ENCODE measurements around the gene WNT3. TPM values are rescaled to one million over a fixed set of nuclear protein-coding genes. Genes with fewer than 3 reads are reported as not detected.
"Not testable (repeated sequence)": the region's sequence is repeated elsewhere in the genome, so short reads cannot be mapped to it uniquely, and the experiment has no call there.

WNT3 gene
- total RNA-seq, 1 experiment from 2014 or later = 11.9 TPM

GRCh38 chr17:46764000-46764708, 54.3 kb downstream of the WNT3 start:
- peaks cover 4% of the 10 kb centered on the region; the same call in 1 of the 2 replicates for H3K4me1 ChIP-seq
- H3K27me3 ChIP-seq = no peaks in the 10 kb centered on the region
- H3K9me3 ChIP-seq (replicated peaks) = no peaks in the 10 kb centered on the region
- H3K27ac ChIP-seq = no peak overlapping the region; the same call in 1 of the 2 replicates
- no peak overlapping the region for H3K4me3 ChIP-seq
- no peaks in the 10 kb centered on the region; the same call in 1 of the 2 replicates for H3K36me3 ChIP-seq
- DNase-seq = no peak

- no peaks in the 10 kb centered on the region for H3K27me3 ChIP-seq
- DNase-seq = no peak
- no peaks in the 10 kb centered on the region for H3K9me3 ChIP-seq (replicated peaks)
- no peaks in the 10 kb centered on the region; the same call in 1 of the 2 replicates for H3K36me3 ChIP-seq
- H3K27ac ChIP-seq = no peak overlapping the region
- no peak overlapping the region for H3K4me3 ChIP-seq
- peaks cover 6% of the 10 kb centered on the region for H3K4me1 ChIP-seq
Measured at GRCh38 chr17:46763416-46763815, 55.1 kb downstream of the WNT3 start.

- Histone ChIP-seq H3K36me3 (peaks cover 4% of the 10 kb centered on the region), H3K4me3 (no peak overlapping the region), H3K9me3 (replicated peaks) (no peaks in the 10 kb centered on the region), H3K27me3 (no peaks in the 10 kb centered on the region), H3K4me1 (peaks cover 18% of the 10 kb centered on the region), H3K27ac (no peak overlapping the region)
- no peak for DNase-seq
Measured at GRCh38 chr17:46759141-46759540, 59.4 kb downstream of the WNT3 start.

- DNase-seq = no peak
Measured at GRCh38 chr17:46758614-46759013, 59.9 kb downstream of the WNT3 start.

GRCh38 chr17:46757588-46757987, 60.9 kb downstream of the WNT3 start:
- not testable (repeated sequence) for H3K36me3 ChIP-seq; H3K4me3 ChIP-seq; H3K27me3 ChIP-seq; H3K9me3 ChIP-seq (replicated peaks)
- Histone ChIP-seq H3K27ac (peak overlapping the region; percentile 19), H3K4me1 (peaks cover 18% of the 10 kb centered on the region)
- peak; percentile 37 to 58 for DNase-seq

More at GRCh38 chr17:46758614-46759013, 59.9 kb downstream of the WNT3 start:
- no peak overlapping the region for H3K4me3 ChIP-seq
- no peaks in the 10 kb centered on the region for H3K27me3 ChIP-seq
- no peaks in the 10 kb centered on the region for H3K9me3 ChIP-seq (replicated peaks)
- H3K27ac ChIP-seq = 0 out of 2 replicates have a peak overlapping the region, but pooled peaks have one; percentile 19
- peaks cover 4% of the 10 kb centered on the region for H3K36me3 ChIP-seq
- H3K4me1 ChIP-seq = peaks cover 18% of the 10 kb centered on the region

- Histone ChIP-seq H3K27ac (peak overlapping the region; percentile 19), H3K36me3 (peaks cover 13% of the 10 kb centered on the region), H3K27me3 (no peaks in the 10 kb centered on the region), H3K4me3 (no peak overlapping the region), H3K4me1 (peaks cover 18% of the 10 kb centered on the region), H3K9me3 (replicated peaks) (no peaks in the 10 kb centered on the region)
- no peak for DNase-seq
Measured at GRCh38 chr17:46756861-46757260, 61.6 kb downstream of the WNT3 start.

GRCh38 chr17:46756081-46756735, 62.3 kb downstream of the WNT3 start:
- peaks cover 19% of the 10 kb centered on the region for H3K36me3 ChIP-seq
- DNase-seq = no peak
- no peaks in the 10 kb centered on the region for H3K9me3 ChIP-seq (replicated peaks)
- H3K4me3 ChIP-seq = no peak overlapping the region
- H3K27me3 ChIP-seq = no peaks in the 10 kb centered on the region
- H3K27ac ChIP-seq = no peak overlapping the region; the same call in 1 of the 2 replicates
- H3K4me1 ChIP-seq = peaks cover 18% of the 10 kb centered on the region

GRCh38 chr17:46753776-46754175, 64.7 kb downstream of the WNT3 start:
- no peak overlapping the region for H3K4me3 ChIP-seq
- H3K36me3 ChIP-seq = peaks cover 24% of the 10 kb centered on the region
- no peaks in the 10 kb centered on the region for H3K9me3 ChIP-seq (replicated peaks)
- H3K4me1 ChIP-seq = peaks cover 18% of the 10 kb centered on the region
- no peaks in the 10 kb centered on the region for H3K27me3 ChIP-seq
- H3K27ac ChIP-seq = no peak overlapping the region
- DNase-seq = no peak

GRCh38 chr17:46751425-46751824, 67.1 kb downstream of the WNT3 start:
- Histone ChIP-seq H3K4me3 (no peak overlapping the region), H3K9me3 (replicated peaks) (no peaks in the 10 kb centered on the region), H3K27ac (no peak overlapping the region), H3K36me3 (peaks cover 24% of the 10 kb centered on the region), H3K27me3 (no peaks in the 10 kb centered on the region), H3K4me1 (peaks cover 3% of the 10 kb centered on the region; the same call in 1 of the 2 replicates)
- DNase-seq = no peak

GRCh38 chr17:46745376-46745775, 73.1 kb downstream of the WNT3 start:
- H3K27ac ChIP-seq = no peak overlapping the region
- peaks cover 8% of the 10 kb centered on the region; the same call in 1 of the 2 replicates for H3K4me1 ChIP-seq
- peaks cover 2% of the 10 kb centered on the region for H3K36me3 ChIP-seq
- no peaks in the 10 kb centered on the region for H3K9me3 ChIP-seq (replicated peaks)
- DNase-seq = no peak
- H3K4me3 ChIP-seq = no peak overlapping the region
- no peaks in the 10 kb centered on the region for H3K27me3 ChIP-seq

- no peaks in the 10 kb centered on the region for H3K27me3 ChIP-seq
- H3K9me3 ChIP-seq (replicated peaks) = no peaks in the 10 kb centered on the region
- no peaks in the 10 kb centered on the region; the same call in none of the 2 replicates for H3K36me3 ChIP-seq
- no peak overlapping the region for H3K27ac ChIP-seq
- DNase-seq = no peak
- H3K4me3 ChIP-seq = no peak overlapping the region
- H3K4me1 ChIP-seq = peaks cover 8% of the 10 kb centered on the region; the same call in 1 of the 2 replicates
Measured at GRCh38 chr17:46744441-46744840, 74.1 kb downstream of the WNT3 start.

- no peak overlapping the region for H3K4me3 ChIP-seq
- H3K9me3 ChIP-seq (replicated peaks) = no peaks in the 10 kb centered on the region
- H3K4me1 ChIP-seq = peaks cover 8% of the 10 kb centered on the region; the same call in 1 of the 2 replicates
- no peaks in the 10 kb centered on the region; the same call in none of the 2 replicates for H3K36me3 ChIP-seq
- no peak overlapping the region for H3K27ac ChIP-seq
- DNase-seq = peak; percentile 38 to 55
- no peaks in the 10 kb centered on the region for H3K27me3 ChIP-seq
Measured at GRCh38 chr17:46742565-46743270, 75.8 kb downstream of the WNT3 start.

- Histone ChIP-seq H3K27me3 (no peaks in the 10 kb centered on the region), H3K36me3 (no peaks in the 10 kb centered on the region; the same call in 1 of the 2 replicates), H3K9me3 (replicated peaks) (no peaks in the 10 kb centered on the region), H3K4me1 (peaks cover 14% of the 10 kb centered on the region), H3K27ac (no peak overlapping the region), H3K4me3 (no peak overlapping the region)
- DNase-seq = no peak
Measured at GRCh38 chr17:46741122-46741730, 77.3 kb downstream of the WNT3 start.

- Histone ChIP-seq H3K4me3 (no peak overlapping the region), H3K27ac (no peak overlapping the region), H3K27me3 (no peaks in the 10 kb centered on the region), H3K4me1 (peaks cover 22% of the 10 kb centered on the region), H3K36me3 (no peaks in the 10 kb centered on the region; the same call in 1 of the 2 replicates), H3K9me3 (replicated peaks) (no peaks in the 10 kb centered on the region)
- DNase-seq = no peak
Measured at GRCh38 chr17:46739982-46740381, 78.5 kb downstream of the WNT3 start.
